Activated T-helper 17 cell treated with anti-CD3 and anti-CD28 coated beads, Interleukin-2, amount 50 U/mL, for 72 hours (primary cell): ENCODE data around the gene MANSC1. TPM values are rescaled to one million over a fixed set of nuclear protein-coding genes. Genes with fewer than 3 reads are reported as not detected.

Experiments used
- ATAC-seq: fragments of 150-1000 bp; cut with Tn5 transposase; replicated peaks from 2 replicates; pipeline ENCODE4 v1.10.0; 2021; ENCODE audit warnings: mild to moderate bottlenecking, moderate library complexity
- H3K27ac Mint-ChIP-seq: one replicate; pipeline ENCODE4 v1.8.0; 2022; ENCODE audit warnings: mixed read lengths
- H3K27me3 Mint-ChIP-seq: one replicate; pipeline ENCODE4 v1.8.0; 2022; ENCODE audit warnings: mixed read lengths
- H3K36me3 Mint-ChIP-seq: one replicate; pipeline ENCODE4 v1.8.0; 2022; ENCODE audit warnings: low read depth, mild to moderate bottlenecking, mixed read lengths
- H3K4me1 Mint-ChIP-seq: one replicate; pipeline ENCODE4 v1.8.0; 2022; ENCODE audit warnings: mixed read lengths
- H3K4me3 Mint-ChIP-seq: one replicate; pipeline ENCODE4 v1.8.0; 2022; ENCODE audit warnings: mild to moderate bottlenecking, mixed read lengths
- H3K9me3 Mint-ChIP-seq: one replicate; pipeline ENCODE4 v1.8.0; 2022; ENCODE audit warnings: mixed read lengths
- total RNA-seq, 2 donors: library from RNA; stranded (reverse); gene quantifications; one replicate each; pipeline ENCODE4 v1.2.3, GENCODE V29; 2022

Gene MANSC1
- total RNA-seq, result under 1 TPM; 0.63 to 0.74 TPM

DNA sequence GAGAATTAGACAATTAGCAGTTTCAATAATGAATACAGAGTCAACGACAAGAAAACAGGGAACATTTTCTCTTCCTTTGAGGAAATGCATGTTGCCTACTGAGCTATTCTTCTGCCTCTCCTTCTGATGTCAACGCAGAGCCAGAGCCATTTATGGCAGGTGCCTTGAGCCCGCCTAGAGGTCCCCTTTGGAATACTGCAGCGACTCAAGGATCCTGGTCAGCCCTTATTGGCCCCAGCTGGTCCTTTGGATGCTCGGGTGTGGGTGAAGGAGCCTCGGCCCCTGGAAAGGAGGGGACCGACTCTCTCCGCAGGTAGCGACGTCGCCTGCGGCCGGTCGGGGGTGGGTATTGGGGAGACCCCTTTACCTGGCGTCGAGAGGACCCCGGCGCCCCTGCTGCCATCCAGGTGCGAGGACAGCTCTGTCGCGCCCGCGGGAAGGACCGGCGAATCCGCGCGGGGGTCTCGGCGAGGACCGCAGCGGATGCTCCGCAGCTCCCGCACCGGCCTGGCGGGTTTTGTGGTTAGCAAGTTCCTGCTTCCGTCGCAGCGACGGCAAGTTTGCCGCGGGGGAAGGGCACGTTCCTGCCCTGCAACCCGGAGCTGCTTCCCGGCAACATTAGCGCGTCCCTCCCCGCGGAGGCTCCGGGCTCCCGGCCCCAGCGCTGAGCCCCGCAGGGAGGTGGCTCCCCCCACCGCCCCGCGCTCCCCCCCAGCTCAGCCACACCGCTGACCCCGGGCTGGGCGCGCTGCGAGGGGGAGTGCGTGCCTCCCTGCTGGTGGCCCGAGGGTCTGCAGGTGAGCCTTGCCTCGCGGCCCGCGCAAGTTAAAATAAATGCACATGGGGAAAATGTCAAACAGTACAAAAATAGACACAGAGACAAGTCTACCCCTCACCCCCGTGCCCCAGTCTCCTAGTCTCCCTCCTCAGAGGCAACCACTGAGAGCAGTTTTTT is at the start of gene MANSC1:
Gene MANSC1, minus strand, starts transcription at position 532 of the 955 bp plus-strand sequence. CDS start 6,928 bp downstream, outside the sequence.
- Mint-ChIP-seq H3K27me3 (no peaks in the 10 kb centered on the region), H3K36me3 (no peaks in the 10 kb centered on the region), H3K9me3 (no peaks in the 10 kb centered on the region), H3K4me1 (peaks cover 5% of the 10 kb centered on the region), H3K27ac (no peak within 1 kb of the TSS), H3K4me3 (peak within 1 kb of the TSS; percentile 66)
- ATAC-seq, result peak; percentile 82

DNA sequence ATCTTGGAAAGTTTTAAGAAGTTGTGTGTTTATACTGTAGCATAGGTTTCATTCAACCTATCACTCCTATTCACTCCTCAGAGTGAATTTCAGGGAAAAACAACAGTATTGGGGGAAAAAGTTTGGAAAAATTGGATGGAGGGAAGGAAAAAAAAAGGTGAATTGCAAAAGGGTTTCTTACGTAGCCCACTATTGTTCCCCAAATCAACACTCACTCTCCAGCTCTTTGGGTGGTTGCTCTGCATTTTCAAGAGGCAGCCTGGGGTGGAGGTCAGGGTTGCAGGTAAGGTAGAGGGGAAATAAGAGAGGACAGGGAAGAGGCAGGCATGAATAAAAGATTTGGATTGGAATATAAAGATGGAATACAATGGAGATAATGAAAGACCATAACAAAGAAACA is 49.1 kb upstream of the MANSC1 start:
- Mint-ChIP-seq H3K27me3 (no peaks in the 10 kb centered on the region), H3K4me1 (peaks cover 50% of the 10 kb centered on the region), H3K36me3 (peaks cover 36% of the 10 kb centered on the region), H3K27ac (peak overlapping the region; percentile 32), H3K9me3 (peaks cover 11% of the 10 kb centered on the region), H3K4me3 (no peak overlapping the region)
- no peak for ATAC-seq

- Mint-ChIP-seq H3K4me3 (peak overlapping the region; percentile 8), H3K27ac (peak overlapping the region; percentile 69)
These were observed 48.2 kb upstream of the MANSC1 start for GRCh38 chr12:12398026-12398859.

DNA sequence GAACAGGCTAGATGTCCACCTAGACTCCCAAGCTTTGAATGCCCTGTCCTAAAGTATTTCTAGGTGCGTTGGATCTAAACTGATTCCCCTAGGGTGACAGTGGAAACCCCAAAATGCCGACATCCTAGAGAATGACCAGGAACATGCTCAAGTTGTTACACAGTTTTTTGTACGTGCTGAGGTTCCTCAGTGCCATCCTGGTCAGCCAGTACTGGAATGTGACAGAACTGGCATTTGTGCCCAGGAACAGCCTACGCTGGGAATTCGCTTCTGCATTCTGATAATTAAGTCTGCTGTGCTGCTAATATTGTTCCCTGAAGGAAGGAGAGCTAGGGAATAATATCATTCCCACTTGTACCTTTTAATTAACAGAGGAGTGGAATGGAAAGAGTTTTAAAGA is 47.1 kb upstream of the MANSC1 start:
- Mint-ChIP-seq H3K27ac (peak overlapping the region; percentile 54), H3K4me3 (no peak overlapping the region), H3K36me3 (peaks cover 34% of the 10 kb centered on the region), H3K9me3 (peaks cover 11% of the 10 kb centered on the region), H3K4me1 (peaks cover 41% of the 10 kb centered on the region), H3K27me3 (no peaks in the 10 kb centered on the region)
- ATAC-seq, result no peak

More at GRCh38 chr12:12398026-12398859, 48.2 kb upstream of the MANSC1 start:
- peak; percentile 43 for ATAC-seq
- Mint-ChIP-seq H3K9me3 (peaks cover 11% of the 10 kb centered on the region), H3K4me1 (peaks cover 42% of the 10 kb centered on the region), H3K27me3 (no peaks in the 10 kb centered on the region), H3K36me3 (peaks cover 36% of the 10 kb centered on the region)

- H3K27ac Mint-ChIP-seq, result peak overlapping the region; percentile 54
- no peaks in the 10 kb centered on the region for H3K27me3 Mint-ChIP-seq
- no peak overlapping the region for H3K4me3 Mint-ChIP-seq
- H3K36me3 Mint-ChIP-seq, result peaks cover 31% of the 10 kb centered on the region
- peaks cover 11% of the 10 kb centered on the region for H3K9me3 Mint-ChIP-seq
- no peak for ATAC-seq
- peaks cover 41% of the 10 kb centered on the region for H3K4me1 Mint-ChIP-seq
These were observed 46.7 kb upstream of the MANSC1 start for GRCh38 chr12:12396694-12397093.

DNA sequence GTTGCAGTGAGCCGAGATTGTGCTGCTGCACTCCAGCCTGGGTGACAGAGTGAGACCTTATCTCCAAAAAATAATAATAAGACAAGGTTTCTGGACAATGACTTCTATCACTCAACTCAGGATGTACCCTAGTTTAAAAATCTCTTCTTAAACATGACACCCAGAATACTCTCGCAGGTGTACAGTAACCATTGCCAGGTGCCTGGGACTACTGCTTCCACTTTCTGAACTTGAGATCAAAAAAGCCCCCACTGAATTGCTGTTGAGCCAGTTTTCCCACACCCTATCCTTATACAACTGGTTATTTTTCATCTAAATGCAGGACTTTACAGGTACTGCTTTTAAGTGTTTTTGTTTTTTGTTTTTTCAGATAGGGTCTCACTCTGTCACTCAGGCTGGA is 43.1 kb upstream of the MANSC1 start:
- Mint-ChIP-seq H3K9me3 (peaks cover 4% of the 10 kb centered on the region), H3K36me3 (peaks cover 28% of the 10 kb centered on the region), H3K27me3 (no peaks in the 10 kb centered on the region), H3K4me1 (peaks cover 22% of the 10 kb centered on the region), H3K27ac (no peak overlapping the region), H3K4me3 (no peak overlapping the region)
- no peak for ATAC-seq

- H3K4me3 Mint-ChIP-seq, result no peak overlapping the region
- peaks cover 27% of the 10 kb centered on the region for H3K36me3 Mint-ChIP-seq
- no peak for ATAC-seq
- H3K27ac Mint-ChIP-seq, result no peak overlapping the region
- peaks cover 4% of the 10 kb centered on the region for H3K9me3 Mint-ChIP-seq
- H3K4me1 Mint-ChIP-seq, result peaks cover 20% of the 10 kb centered on the region
- H3K27me3 Mint-ChIP-seq, result no peaks in the 10 kb centered on the region
These were observed 42.4 kb upstream of the MANSC1 start for GRCh38 chr12:12392413-12392812.

DNA sequence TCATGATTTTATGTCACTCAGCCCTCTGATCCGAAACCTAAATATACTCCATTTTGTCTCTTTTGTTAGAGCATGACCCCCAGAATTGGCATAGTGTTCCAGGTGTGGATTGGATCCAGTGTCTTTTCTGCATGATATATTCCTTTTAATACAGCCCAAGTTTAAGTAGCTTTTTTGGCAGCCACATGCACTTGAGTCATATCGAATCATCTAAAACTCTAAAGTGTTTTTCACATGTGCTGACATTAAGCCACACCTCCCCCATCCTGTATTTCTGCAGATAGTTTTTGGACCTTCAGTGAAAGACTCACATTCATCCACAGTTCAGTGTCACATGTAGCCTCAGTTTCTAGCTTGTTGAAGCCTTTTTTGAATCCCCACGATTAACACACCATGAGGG is 37.5 kb upstream of the MANSC1 start:
- no peaks in the 10 kb centered on the region for H3K27me3 Mint-ChIP-seq
- H3K9me3 Mint-ChIP-seq, result no peaks in the 10 kb centered on the region
- no peak overlapping the region for H3K27ac Mint-ChIP-seq
- ATAC-seq, result no peak
- H3K36me3 Mint-ChIP-seq, result peaks cover 48% of the 10 kb centered on the region
- no peak overlapping the region for H3K4me3 Mint-ChIP-seq
- peaks cover 29% of the 10 kb centered on the region for H3K4me1 Mint-ChIP-seq

DNA sequence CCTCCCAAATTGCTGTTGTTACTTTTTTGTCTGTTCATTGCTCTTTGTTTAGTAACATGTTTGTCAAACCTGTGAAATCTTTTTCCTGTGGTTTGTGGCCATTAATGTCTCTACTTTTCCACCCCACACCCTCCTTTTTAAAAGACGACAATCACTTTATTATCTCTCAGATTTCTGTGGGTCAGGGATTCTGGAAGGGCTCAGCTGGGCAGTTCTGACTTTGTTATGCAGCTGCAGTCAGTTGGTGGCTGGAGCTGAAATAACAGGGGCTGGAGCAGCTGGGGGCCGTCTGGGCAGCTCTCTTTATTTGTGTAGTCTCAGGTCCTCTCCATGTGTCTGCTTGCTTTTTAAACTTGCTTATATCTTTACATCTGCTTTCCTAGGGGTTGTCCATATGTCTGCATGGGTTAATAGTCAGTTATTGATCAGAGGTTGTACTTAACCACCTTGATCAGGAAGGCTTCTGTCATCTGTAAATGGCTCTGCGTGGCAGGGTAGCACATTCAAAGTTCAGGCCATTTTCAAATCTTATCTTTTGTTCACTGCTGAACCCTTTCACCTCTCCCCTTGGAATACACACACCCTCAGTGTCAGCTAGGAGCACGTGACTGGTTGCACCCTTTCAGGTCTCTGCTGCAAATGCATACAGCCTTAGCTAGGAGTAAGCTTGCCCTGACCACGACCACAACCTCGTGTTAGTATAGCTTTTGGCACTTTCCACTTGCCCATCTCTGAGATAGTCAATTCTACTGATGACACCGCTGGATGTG is 34.7 kb upstream of the MANSC1 start:
- H3K9me3 Mint-ChIP-seq, result peaks cover 9% of the 10 kb centered on the region
- H3K27me3 Mint-ChIP-seq, result no peaks in the 10 kb centered on the region
- H3K36me3 Mint-ChIP-seq, result peaks cover 67% of the 10 kb centered on the region
- H3K4me3 Mint-ChIP-seq, result peak overlapping the region; percentile 87
- H3K4me1 Mint-ChIP-seq, result peaks cover 46% of the 10 kb centered on the region
- H3K27ac Mint-ChIP-seq, result peak overlapping the region; percentile 95
- peak; percentile 89 for ATAC-seq

- no peak for ATAC-seq
- Mint-ChIP-seq H3K9me3 (peaks cover 9% of the 10 kb centered on the region), H3K27ac (peak overlapping the region; percentile 99), H3K36me3 (peaks cover 72% of the 10 kb centered on the region), H3K4me3 (peak overlapping the region; percentile 76), H3K4me1 (peaks cover 53% of the 10 kb centered on the region), H3K27me3 (no peaks in the 10 kb centered on the region)
These were observed 31.9 kb upstream of the MANSC1 start for GRCh38 chr12:12381982-12382381.

- Mint-ChIP-seq H3K36me3 (peaks cover 77% of the 10 kb centered on the region), H3K4me3 (peak overlapping the region; percentile 76), H3K27me3 (no peaks in the 10 kb centered on the region), H3K9me3 (peaks cover 9% of the 10 kb centered on the region), H3K27ac (peak overlapping the region; percentile 99), H3K4me1 (peaks cover 53% of the 10 kb centered on the region)
- ATAC-seq, result no peak
These were observed 31.0 kb upstream of the MANSC1 start for GRCh38 chr12:12380949-12381593.

GRCh38 chr12:12379831-12380730 is 30.0 kb upstream of the MANSC1 start:
- H3K4me1 Mint-ChIP-seq, result peaks cover 50% of the 10 kb centered on the region
- peaks cover 73% of the 10 kb centered on the region for H3K36me3 Mint-ChIP-seq
- H3K4me3 Mint-ChIP-seq, result peak overlapping the region; percentile 76
- peaks cover 9% of the 10 kb centered on the region for H3K9me3 Mint-ChIP-seq
- ATAC-seq, result peak; percentile 84
- H3K27ac Mint-ChIP-seq, result peak overlapping the region; percentile 99
- no peaks in the 10 kb centered on the region for H3K27me3 Mint-ChIP-seq

DNA sequence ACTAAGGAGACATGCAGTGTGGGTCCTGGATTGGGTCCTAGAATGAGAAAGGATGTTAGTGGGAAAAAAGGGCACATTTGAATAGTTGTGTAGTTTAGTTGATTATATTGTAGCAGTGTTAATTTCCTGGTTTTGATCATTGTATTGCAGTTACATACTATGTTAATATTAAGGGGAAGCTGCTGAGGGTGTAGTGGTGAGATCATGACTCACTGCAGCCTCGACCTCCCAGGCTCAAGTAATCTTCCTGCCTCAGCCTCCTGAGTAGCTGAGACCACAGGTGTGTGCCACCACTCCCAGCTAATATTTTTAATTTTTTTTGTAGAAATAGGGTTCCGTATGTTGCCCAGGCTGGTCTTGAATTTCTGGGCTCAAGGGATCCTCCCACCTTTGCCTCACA is 28.6 kb upstream of the MANSC1 start:
- peaks cover 9% of the 10 kb centered on the region for H3K9me3 Mint-ChIP-seq
- H3K4me1 Mint-ChIP-seq, result peaks cover 40% of the 10 kb centered on the region
- peaks cover 63% of the 10 kb centered on the region for H3K36me3 Mint-ChIP-seq
- ATAC-seq, result peak; percentile 27
- peak overlapping the region; percentile 76 for H3K4me3 Mint-ChIP-seq
- no peaks in the 10 kb centered on the region for H3K27me3 Mint-ChIP-seq
- H3K27ac Mint-ChIP-seq, result peak overlapping the region; percentile 99
